Adrenal gland (tissue), 12 donors: ENCODE data around the gene CNKSR3. TPM values are rescaled to one million over a fixed set of nuclear protein-coding genes. Genes with fewer than 3 reads are reported as not detected.

Experiments
- DNase-seq, 7 donors: peaks; one replicate each; pipeline ENCODE4 v3.0.0-alpha.2; 2019 to 2020
- H3K27ac ChIP-seq, 5 donors: fragments of 200-600 bp; sonication (generic) in 4 of 5; 1 replicate in 3 of 5; 2 replicates in 2 of 5; pipeline versions ENCODE4 v1.5.1 to v1.8.0; 2016 to 2020; ENCODE audit warnings: mild to moderate bottlenecking in 1 of 5
- H3K27me3 ChIP-seq: fragments of 200-600 bp; 2 replicates; pipeline ENCODE4 v1.8.0; 2021
- H3K36me3 ChIP-seq, 2 donors: fragments of 200-600 bp; replicated peaks in 1 of 2; 1 replicate in 1 of 2; 2 replicates in 1 of 2; pipeline versions ENCODE4 v1.5.1 to v1.8.0; 2018 to 2022
- H3K4me1 ChIP-seq, 2 donors: fragments of 200-600 bp; replicated peaks in 1 of 2; 1 replicate in 1 of 2; 2 replicates in 1 of 2; pipeline versions ENCODE4 v1.5.1 to v1.8.0; 2018 to 2021
- H3K4me3 ChIP-seq, 4 donors: fragments of 200-600 bp; sonication (generic) in 3 of 4; one replicate each; pipeline ENCODE4 v1.5.1; 2016 to 2018
- H3K9me3 ChIP-seq, 3 donors: fragments of 200-600 bp; sonication (generic) in 1 of 3; replicated peaks in 1 of 3; 1 replicate in 2 of 3; 2 replicates in 1 of 3; pipeline versions ENCODE4 v1.5.1 to v1.8.0; 2016 to 2021
- CTCF ChIP-seq, 6 experiments: fragments of 450-650 bp in 4 of 6; fragments of 200-600 bp in 2 of 6; sonication (generic) in 1 of 6; IDR thresholded peaks; 1 replicate in 5 of 6; 2 replicates in 1 of 6; pipeline versions ENCODE4 v1.5.1 to v1.8.0; 2016 to 2021; ENCODE audit warnings: antibody characterized with exemption in 6 of 6, mild to moderate bottlenecking in 2 of 6, moderate library complexity in 1 of 6
- POLR2A ChIP-seq, 2 donors: fragments of 450-650 bp; IDR thresholded peaks; one replicate each; pipeline ENCODE4 v1.6.1; 2017; ENCODE audit warnings: antibody characterized with exemption in 2 of 2, mild to moderate bottlenecking in 2 of 2, moderate library complexity in 1 of 2
- WGBS, 4 donors: extraction: QIAGEN DNeasy Blood & Tissue Kit in 2 of 4; methylation state at CpG; one replicate each; pipeline versions ENCODE4 v1.1.5 to v1.1.7; 2013 to 2017; 5-methylcytosine and 5-hydroxymethylcytosine counted together
- intact Hi-C, 2 donors: fragments of 100-400 bp; cut with DNase I; formaldehyde crosslinking; loops; one replicate each; pipeline versions ENCODE4 v1.14.1 to v1.15.0; 2022 to 2023
- polyA plus RNA-seq, 3 donors: library from polyadenylated mRNA; stranded (reverse); fragments of 200-250 nt in 2 of 3; fragments of 350-450 nt in 1 of 3; fragmentation: Illumina TruSeq in 1 of 3; extraction: RNeasy Lipid Tissue Mini Kit (QIAGEN cat#74804) in 1 of 3; gene quantifications; one replicate each; pipeline ENCODE4 v1.2.3, GENCODE V29; 2013 to 2014
- total RNA-seq, 9 donors: library from RNA; depleted of rRNA in 4 of 9; stranded (reverse); fragments of >200 nt in 4 of 9; fragments of 120-200 nt in 1 of 9; fragmentation: NEBNext Ultra II Directional in 1 of 9; extraction: Animal tissue kit (Norgen Biotek cat#: 25700) in 1 of 9; gene quantifications; one replicate each; pipeline versions ENCODE4 v1.1.0 to v1.2.4, GENCODE V29; 2013 to 2023
- donor health status: healthy with polysubstance abuse.
- donor health status: Bipolar disorder and iron deficiency.
- donor health status: DM: yes; HTN: yes; CAD: no.
- donor health status: DM: no; HTN: no; CAD: no.
- donor health status: DM: no; HTN: no; CAD: no.
- donor health status: DM: yes; HTN: yes; CAD: no.

The CNKSR3 gene
- total and polyA plus RNA-seq, 12 donors = 1.1 to 10.7 (median 2.5) TPM

GRCh38 chr6:154459513-154459912 lies 51.0 kb downstream of the CNKSR3 start:
- Histone ChIP-seq H3K9me3 (no peaks in the 10 kb centered on the region), H3K4me1 (peaks cover 0 to 6% of the 10 kb centered on the region in 2 donors), H3K27ac (no peak overlapping the region), H3K36me3 (no peaks in the 10 kb centered on the region), H3K4me3 (no peak overlapping the region), H3K27me3 (no peaks in the 10 kb centered on the region)
- TF ChIP-seq POLR2A (IDR thresholded peaks at IDR 0.05) (no peak), CTCF (IDR thresholded peaks at IDR 0.05) (no peak)
- intact Hi-C loops = no loop called here
- WGBS, 4 donors = 87 to 97% (median 93%) methylated on average over 6 of the region's 6 CpGs
- no peak for DNase-seq

GRCh38 chr6:154458565-154459470 lies 51.7 kb downstream of the CNKSR3 start:
- no peak for TF ChIP-seq CTCF (IDR thresholded peaks at IDR 0.05)
- no peak for TF ChIP-seq POLR2A (IDR thresholded peaks at IDR 0.05)
- Histone ChIP-seq H3K36me3 (no peaks in the 10 kb centered on the region), H3K4me1 (peaks cover 0 to 6% of the 10 kb centered on the region in 2 donors), H3K27ac (no peak overlapping the region), H3K27me3 (no peaks in the 10 kb centered on the region), H3K9me3 (no peaks in the 10 kb centered on the region), H3K4me3 (no peak overlapping the region)
- no peak for DNase-seq
- 69 to 83% (median 80%) methylated on average over 8 of the region's 8 CpGs for WGBS, 4 donors
- intact Hi-C loops = no loop called here

- Histone ChIP-seq H3K27me3 (no peaks in the 10 kb centered on the region), H3K27ac (no peak overlapping the region), H3K4me3 (no peak overlapping the region), H3K36me3 (no peaks in the 10 kb centered on the region), H3K9me3 (no peaks in the 10 kb centered on the region), H3K4me1 (peaks cover 0 to 6% of the 10 kb centered on the region in 2 donors)
- DNase-seq = no peak
- WGBS, 4 donors = 88 to 92% (median 89%) methylated on average over 5 of the region's 5 CpGs
- intact Hi-C loops = no loop called here
- TF ChIP-seq CTCF (IDR thresholded peaks at IDR 0.05) (no peak), POLR2A (IDR thresholded peaks at IDR 0.05) (no peak)
Observed at GRCh38 chr6:154457881-154458284, 52.6 kb downstream of the CNKSR3 start.

- Histone ChIP-seq H3K4me1 (peaks cover 0 to 6% of the 10 kb centered on the region in 2 donors), H3K4me3 (no peak overlapping the region), H3K27ac (no peak overlapping the region), H3K27me3 (no peaks in the 10 kb centered on the region), H3K9me3 (no peaks in the 10 kb centered on the region), H3K36me3 (no peaks in the 10 kb centered on the region)
- intact Hi-C loops = no loop called here
- 88 to 90% (median 89%) methylated on average over 13 of the region's 13 CpGs for WGBS, 4 donors
- no peak for TF ChIP-seq CTCF (IDR thresholded peaks at IDR 0.05)
- TF ChIP-seq POLR2A (IDR thresholded peaks at IDR 0.05) = no peak
- no peak for DNase-seq
Observed at GRCh38 chr6:154457046-154457713, 53.3 kb downstream of the CNKSR3 start.
